KG1 (cell line): ENCODE measurements around the gene PLXNA4.

Experiments used
- DNase-seq: peaks from one replicate; lab custom pipeline; 2025; lab: John Stamatoyannopoulos, UW

PLXNA4 gene

DNA sequence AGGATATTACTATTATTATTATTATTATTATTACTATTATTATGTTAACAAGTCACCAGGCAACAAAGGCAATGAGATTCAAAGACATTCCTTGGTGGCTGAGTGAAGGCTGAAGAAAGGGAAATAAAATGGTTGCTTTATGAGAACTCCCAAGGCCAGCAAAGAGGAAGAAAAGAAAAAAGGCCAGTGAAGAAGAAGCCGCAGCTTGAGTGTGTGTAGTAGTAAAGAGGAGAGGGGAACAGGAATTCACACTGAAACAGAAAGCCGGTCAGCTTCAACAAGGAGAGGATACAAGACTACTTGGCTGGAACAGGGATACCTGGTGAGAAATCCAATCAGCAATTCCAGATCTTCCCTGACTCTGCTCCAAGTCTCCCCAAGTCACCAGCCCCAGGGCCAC, 42.4 kb downstream of the PLXNA4 start:
- DNase-seq = no peak

DNA sequence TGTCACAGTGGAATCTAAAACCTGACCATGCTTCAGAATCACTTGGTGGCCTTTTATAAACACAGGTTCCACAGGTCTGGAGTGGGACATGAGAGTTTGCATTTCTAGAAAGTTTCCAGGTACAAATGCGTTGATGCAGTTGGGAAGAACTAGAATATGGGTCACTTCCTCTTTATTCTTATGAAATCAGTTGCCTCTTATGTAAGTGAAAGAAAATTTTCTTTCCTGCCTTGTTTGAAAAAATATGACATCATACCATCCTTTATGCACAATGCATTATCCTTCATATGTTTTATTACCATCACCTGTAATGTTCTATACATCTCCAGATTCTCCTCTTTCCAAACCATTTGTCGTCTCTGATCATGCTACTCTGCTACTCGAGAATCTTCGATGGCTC, 44.0 kb downstream of the PLXNA4 start:
- no peak for DNase-seq

DNA sequence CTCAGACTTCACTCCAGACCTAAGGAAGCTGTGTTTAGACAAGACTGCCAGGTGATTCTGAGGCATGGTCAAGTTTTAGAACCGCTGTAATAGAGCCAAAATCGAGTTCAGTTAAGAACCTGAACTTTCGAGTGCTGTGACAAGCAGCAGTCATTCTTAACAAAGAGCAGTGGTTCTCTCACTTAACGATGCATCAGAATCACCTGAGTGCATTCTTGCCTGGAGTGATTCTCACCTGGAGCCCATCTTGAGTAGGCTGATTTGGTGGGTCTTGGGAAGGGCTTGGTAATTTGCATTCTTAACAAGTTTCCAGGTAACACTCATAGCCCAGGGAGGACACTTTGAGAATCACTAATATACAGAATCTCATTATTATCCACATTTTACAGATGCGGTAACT, 44.7 kb downstream of the PLXNA4 start:
- no peak for DNase-seq

- DNase-seq = no peak
Measured at GRCh38 chr7:132528695-132529094, 47.6 kb downstream of the PLXNA4 start.

DNA sequence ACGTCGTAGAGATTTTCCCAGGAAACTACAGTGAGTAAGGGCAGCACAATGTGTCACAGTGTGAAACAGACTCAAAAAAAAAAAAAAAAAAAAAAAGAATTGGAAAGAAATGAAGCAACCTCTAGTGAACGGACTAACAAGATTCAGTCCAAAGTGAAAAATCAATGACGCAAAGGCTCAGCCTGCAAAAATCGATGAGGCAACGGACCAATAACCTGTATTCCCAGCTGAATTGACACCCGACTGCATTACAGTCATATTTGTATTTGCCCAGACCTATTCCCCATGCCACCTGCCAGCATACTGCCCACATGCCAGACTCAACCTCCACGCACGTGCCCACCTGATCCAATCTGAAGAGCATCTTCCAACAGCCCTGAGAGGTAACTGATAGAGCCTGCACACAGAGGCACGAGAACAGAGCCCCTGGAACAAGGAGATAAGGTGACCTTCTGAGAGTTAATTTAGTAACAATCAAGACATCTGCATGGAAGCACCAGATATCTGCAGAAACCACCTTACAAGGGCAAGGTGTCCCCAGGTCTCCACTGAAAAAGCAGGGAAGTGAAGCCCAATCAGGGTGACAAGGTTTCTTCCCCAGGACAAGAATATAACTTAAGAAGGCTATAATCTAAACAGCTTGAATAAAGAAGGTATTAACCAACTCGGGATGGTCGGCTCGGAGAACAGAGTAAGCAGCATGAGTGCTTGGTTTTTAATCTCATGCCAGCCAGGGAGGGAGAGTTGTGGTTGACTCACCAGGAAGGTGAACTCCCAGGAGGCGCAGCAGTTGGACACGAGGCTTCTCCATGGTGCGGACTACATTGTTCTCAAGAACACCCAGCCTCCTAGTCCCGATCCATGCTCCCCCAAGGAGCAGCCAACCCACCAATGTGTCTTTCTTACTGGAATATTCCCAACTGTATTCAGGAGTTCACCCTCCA, 48.5 kb downstream of the PLXNA4 start:
- DNase-seq = no peak

- DNase-seq = no peak
Measured at GRCh38 chr7:132526111-132526740, 50.0 kb downstream of the PLXNA4 start.

DNA sequence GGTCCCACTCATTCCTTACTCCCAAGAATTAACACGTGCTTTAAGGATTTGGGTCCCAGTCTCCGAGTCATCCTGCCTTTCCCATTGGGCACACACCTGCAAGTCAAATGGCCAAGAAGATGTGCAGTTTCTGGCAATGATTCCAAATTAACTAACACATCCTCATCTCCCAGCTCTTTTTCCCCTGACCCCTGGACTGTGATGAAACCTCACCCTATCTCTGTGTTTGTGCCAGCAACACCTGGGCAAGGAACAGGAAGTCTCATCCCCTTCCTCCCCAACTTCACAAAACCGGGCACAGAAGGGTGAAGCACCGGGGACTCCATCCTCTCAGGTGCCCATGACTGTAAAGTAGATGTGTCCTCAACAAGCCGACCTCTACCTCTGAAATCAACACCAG, 54.8 kb downstream of the PLXNA4 start:
- DNase-seq = no peak

GRCh38 chr7:132520591-132521280, 55.5 kb downstream of the PLXNA4 start:
- no peak for DNase-seq

- DNase-seq = no peak
Measured at GRCh38 chr7:132519936-132520335, 56.3 kb downstream of the PLXNA4 start.

GRCh38 chr7:132518839-132519173, 57.5 kb downstream of the PLXNA4 start:
- no peak for DNase-seq

GRCh38 chr7:132518102-132518838, 58.0 kb downstream of the PLXNA4 start:
- no peak for DNase-seq

DNA sequence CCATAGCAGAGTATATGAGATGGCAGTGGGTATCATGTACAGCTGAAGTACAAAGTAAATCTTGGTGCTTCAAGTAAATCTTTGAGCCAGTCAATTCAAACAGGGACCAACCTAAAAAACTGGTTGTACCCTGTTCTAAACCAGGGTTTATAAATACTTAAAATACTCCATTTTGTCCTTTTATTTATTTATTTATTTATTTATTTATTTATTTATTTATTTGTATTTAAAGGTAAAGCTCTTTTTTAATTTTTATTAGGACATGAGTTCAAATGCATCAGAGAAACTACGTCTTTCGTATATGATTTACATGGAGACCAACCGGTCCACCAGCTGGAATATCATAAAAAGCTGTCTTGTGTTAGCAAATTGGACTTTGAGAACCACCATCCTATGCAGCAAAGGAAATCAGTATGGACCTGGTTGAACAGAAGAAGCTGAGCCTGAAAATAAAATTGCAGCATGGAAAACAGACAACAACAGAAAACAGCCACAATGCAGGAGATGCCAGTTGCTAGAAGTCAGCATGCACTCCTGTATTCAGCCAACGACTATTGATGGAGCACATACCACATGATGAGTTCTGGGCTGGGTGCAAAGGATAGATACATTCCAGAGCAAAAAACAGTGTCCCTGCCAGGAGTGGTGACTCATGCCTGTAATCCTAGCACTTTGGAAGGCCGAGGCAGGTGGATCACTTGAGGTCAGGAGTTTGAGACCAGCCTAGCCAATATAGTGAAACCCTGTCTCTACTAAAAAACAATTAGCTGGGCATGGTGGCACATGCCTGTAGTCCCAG, 60.0 kb downstream of the PLXNA4 start:
- no peak for DNase-seq

- DNase-seq = no peak
Measured at GRCh38 chr7:132515181-132515580, 61.1 kb downstream of the PLXNA4 start.

DNA sequence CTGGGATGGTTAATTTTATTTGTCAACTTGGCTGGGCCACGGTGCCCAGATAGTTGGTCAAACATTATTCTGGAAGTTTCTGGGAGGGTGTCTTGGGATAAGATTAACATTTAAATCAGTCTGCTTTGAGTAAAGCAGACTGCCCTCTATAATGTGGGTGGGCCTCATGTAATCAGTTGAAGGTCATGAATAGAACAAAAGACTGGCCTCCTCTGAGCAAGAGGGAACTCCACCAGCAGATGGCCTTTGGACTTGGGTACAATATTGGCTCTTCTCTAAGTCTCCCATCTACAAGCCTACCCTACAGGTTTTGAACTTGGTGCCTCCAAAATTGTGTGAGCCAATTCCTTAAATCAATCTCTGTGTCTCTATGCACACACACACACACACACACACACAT, 61.8 kb downstream of the PLXNA4 start:
- no peak for DNase-seq

- DNase-seq = no peak
Measured at GRCh38 chr7:132511921-132512320, 64.3 kb downstream of the PLXNA4 start.

DNA sequence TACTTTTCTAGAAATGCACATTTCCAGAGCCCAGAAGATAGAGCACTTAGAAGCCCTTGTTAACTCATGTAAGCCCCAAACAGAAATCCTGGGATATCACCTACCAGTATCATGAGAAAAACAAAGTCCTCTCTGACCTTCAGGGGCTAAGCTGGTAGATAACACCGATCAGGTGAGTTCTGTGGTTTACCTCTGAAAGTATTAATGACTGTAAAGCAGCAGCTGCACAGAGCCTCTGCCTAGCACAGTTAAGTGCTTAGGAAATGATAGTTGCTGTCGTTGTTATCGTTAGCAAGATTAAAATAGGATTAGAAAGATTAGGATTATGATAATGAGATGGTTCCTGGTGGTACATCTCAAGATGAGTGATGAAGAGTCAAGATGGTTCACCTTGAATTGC, 64.9 kb downstream of the PLXNA4 start:
- no peak for DNase-seq

DNA sequence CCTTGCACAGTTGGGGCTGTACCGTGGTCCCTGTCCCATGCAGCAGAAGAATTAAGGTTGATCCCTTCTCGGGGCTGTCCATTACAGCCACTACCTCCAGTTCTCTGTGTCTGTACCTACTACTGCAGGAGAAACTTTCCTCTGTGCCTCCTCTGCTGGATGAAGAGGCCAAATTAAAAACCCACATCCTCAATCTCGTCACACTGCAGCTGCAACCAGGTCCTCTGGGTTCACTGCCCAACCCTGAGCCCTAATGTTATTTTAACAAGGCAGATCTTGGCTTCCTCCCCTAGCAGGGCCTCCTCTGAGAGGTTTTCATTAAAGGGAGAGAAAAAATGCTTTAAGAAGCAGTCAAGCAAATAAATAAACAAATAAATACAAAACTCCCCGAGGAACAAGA, 66.6 kb downstream of the PLXNA4 start:
- DNase-seq = no peak

- no peak for DNase-seq
Measured at GRCh38 chr7:132508724-132509353, 67.4 kb downstream of the PLXNA4 start.

GRCh38 chr7:132504852-132505251, 71.4 kb downstream of the PLXNA4 start:
- DNase-seq = no peak

- no peak for DNase-seq
Measured at GRCh38 chr7:132504071-132504470, 72.2 kb downstream of the PLXNA4 start.

GRCh38 chr7:132503415-132503814, 72.9 kb downstream of the PLXNA4 start:
- DNase-seq = no peak
